Vagina (tissue), 2 donors: ENCODE results near the gene ANKS4B.

ENCODE experiments used
- POLR2A ChIP-seq, 2 donors: fragments of 450-650 bp; IDR thresholded peaks; one replicate each; pipeline ENCODE4 v1.6.1; 2017; ENCODE audit warnings: antibody characterized with exemption in 2 of 2, mild to moderate bottlenecking in 2 of 2, moderate library complexity in 2 of 2
- TF ChIP-seq, protein P1 (sequence below), 3 experiments: fragments of 450-650 bp in 2 of 3; fragments of 200-600 bp in 1 of 3; sonication (generic) in 1 of 3; IDR thresholded peaks; one replicate each; pipeline ENCODE4 v1.5.1; 2017 to 2019; ENCODE audit warnings: antibody characterized with exemption in 3 of 3, mild to moderate bottlenecking in 2 of 3, moderate library complexity in 2 of 3

DNA sequence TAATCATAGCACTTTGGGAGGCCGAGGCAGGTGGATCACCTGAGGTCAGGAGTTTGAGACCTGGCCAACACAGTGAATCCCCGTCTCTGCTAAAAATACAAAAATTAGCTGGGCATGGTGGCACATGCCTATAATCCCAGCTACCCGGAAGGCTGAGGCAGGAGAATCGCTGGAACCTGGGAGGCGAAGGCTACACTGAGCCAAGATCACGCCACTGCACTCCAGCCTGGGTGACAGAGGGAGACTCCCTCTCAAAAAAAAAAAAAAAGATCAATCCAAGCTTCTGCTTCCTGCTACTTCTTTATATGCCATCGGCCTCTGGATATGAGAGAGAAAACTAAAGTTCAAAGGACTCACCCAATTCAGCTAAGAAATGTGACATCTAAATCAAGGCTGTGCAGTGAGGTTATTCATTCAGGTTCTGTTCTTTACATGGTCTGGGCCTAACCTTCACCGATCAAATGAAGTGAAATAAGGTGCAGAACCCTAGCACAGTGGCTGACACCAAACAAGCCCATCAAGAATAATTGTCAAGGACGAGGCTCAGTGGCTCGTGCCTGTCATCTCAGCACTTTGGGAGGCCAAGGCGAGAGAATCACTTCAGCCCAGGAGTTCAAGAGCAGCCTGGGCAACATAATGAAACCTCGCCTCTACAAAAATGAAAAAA, 47.7 kb upstream of the ANKS4B start:
- TF ChIP-seq, protein P1, sequence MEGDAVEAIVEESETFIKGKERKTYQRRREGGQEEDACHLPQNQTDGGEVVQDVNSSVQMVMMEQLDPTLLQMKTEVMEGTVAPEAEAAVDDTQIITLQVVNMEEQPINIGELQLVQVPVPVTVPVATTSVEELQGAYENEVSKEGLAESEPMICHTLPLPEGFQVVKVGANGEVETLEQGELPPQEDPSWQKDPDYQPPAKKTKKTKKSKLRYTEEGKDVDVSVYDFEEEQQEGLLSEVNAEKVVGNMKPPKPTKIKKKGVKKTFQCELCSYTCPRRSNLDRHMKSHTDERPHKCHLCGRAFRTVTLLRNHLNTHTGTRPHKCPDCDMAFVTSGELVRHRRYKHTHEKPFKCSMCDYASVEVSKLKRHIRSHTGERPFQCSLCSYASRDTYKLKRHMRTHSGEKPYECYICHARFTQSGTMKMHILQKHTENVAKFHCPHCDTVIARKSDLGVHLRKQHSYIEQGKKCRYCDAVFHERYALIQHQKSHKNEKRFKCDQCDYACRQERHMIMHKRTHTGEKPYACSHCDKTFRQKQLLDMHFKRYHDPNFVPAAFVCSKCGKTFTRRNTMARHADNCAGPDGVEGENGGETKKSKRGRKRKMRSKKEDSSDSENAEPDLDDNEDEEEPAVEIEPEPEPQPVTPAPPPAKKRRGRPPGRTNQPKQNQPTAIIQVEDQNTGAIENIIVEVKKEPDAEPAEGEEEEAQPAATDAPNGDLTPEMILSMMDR (IDR thresholded peaks at IDR 0.05), result no peak
- no peak for TF ChIP-seq POLR2A (IDR thresholded peaks at IDR 0.05)
